ENCODE data around the gene INTS1.

INTS1 gene

GRCh38 chr7:1503816-1504775 is at the start of gene INTS1:
Gene INTS1, minus strand, starts transcription at chr7:1504389. Its CDS starts 429 bp downstream, at chr7:1503960.
- peak; percentile 58 to 94 (median 84) for DNase-seq

GRCh38 chr7:1553512-1554210 is 49.5 kb upstream of the INTS1 start:
- DNase-seq: no peak

- no peak for DNase-seq
Measured at GRCh38 chr7:1552200-1552599, 48.0 kb upstream of the INTS1 start.

- no peak for DNase-seq
Measured at GRCh38 chr7:1550846-1551155, 46.6 kb upstream of the INTS1 start.

GRCh38 chr7:1550005-1550845 is 46.0 kb upstream of the INTS1 start:
- DNase-seq: no peak

- DNase-seq: no peak
Measured at GRCh38 chr7:1549357-1550004, 45.3 kb upstream of the INTS1 start.

GRCh38 chr7:1548944-1549343 is 44.8 kb upstream of the INTS1 start:
- DNase-seq: no peak

- no peak for DNase-seq
Measured at GRCh38 chr7:1548438-1548831, 44.2 kb upstream of the INTS1 start.

GRCh38 chr7:1547777-1548437 is 43.7 kb upstream of the INTS1 start:
- DNase-seq: no peak

- no peak for DNase-seq
Measured at GRCh38 chr7:1546909-1547776, 43.0 kb upstream of the INTS1 start.

GRCh38 chr7:1546274-1546908 is 42.2 kb upstream of the INTS1 start:
- DNase-seq: no peak

- no peak for DNase-seq
Measured at GRCh38 chr7:1545417-1546246, 41.4 kb upstream of the INTS1 start.

- DNase-seq: no peak
Measured at GRCh38 chr7:1544896-1545416, 40.8 kb upstream of the INTS1 start.

GRCh38 chr7:1544178-1544895 is 40.1 kb upstream of the INTS1 start:
- DNase-seq: no peak

- no peak for DNase-seq
Measured at GRCh38 chr7:1543826-1544177, 39.6 kb upstream of the INTS1 start.

- no peak for DNase-seq
Measured at GRCh38 chr7:1542841-1543747, 38.9 kb upstream of the INTS1 start.

GRCh38 chr7:1542329-1542728 is 38.1 kb upstream of the INTS1 start:
- DNase-seq: no peak

All from C1 segment of cervical spinal cord (tissue), 14 donors.